Stimulated activated naive B cell treated with anti-CD40 and anti-IgM and Interleukin-4, amounts not matched to agents 10 μg/mL and 1 μg/mL and 100 μg/mL, for 72 hours (primary cell): Measurements from ENCODE around the gene LYPD1.

Experiments
- ATAC-seq, 2 donors: fragments of 150-1000 bp; cut with Tn5 transposase; replicated peaks; 2 replicates each; pipeline ENCODE4 v1.10.0; 2021; ENCODE audit warnings: moderate library complexity in 1 of 2
- DNase-seq: peaks from one replicate; pipeline ENCODE4 v3.0.0; 2021
- H3K27ac Mint-ChIP-seq: one replicate; pipeline ENCODE4 v1.8.0; 2022; ENCODE audit warnings: mild to moderate bottlenecking, mixed read lengths
- H3K27me3 Mint-ChIP-seq, 2 donors: one replicate each; pipeline ENCODE4 v1.8.0; 2022; ENCODE audit warnings: mixed read lengths in 2 of 2
- H3K36me3 Mint-ChIP-seq, 2 donors: one replicate each; pipeline ENCODE4 v1.8.0; 2022; ENCODE audit warnings: mixed read lengths in 2 of 2, mild to moderate bottlenecking in 1 of 2
- H3K4me1 Mint-ChIP-seq, 2 donors: one replicate each; pipeline ENCODE4 v1.8.0; 2022; ENCODE audit warnings: mixed read lengths in 2 of 2, mild to moderate bottlenecking in 1 of 2
- H3K4me3 Mint-ChIP-seq, 2 donors: one replicate each; pipeline ENCODE4 v1.8.0; 2022; ENCODE audit warnings: mild to moderate bottlenecking in 2 of 2, mixed read lengths in 2 of 2, moderate library complexity in 1 of 2
- H3K9me3 Mint-ChIP-seq, 2 donors: one replicate each; pipeline ENCODE4 v1.8.0; 2022; ENCODE audit warnings: mixed read lengths in 2 of 2, mild to moderate bottlenecking in 1 of 2

The LYPD1 gene

DNA sequence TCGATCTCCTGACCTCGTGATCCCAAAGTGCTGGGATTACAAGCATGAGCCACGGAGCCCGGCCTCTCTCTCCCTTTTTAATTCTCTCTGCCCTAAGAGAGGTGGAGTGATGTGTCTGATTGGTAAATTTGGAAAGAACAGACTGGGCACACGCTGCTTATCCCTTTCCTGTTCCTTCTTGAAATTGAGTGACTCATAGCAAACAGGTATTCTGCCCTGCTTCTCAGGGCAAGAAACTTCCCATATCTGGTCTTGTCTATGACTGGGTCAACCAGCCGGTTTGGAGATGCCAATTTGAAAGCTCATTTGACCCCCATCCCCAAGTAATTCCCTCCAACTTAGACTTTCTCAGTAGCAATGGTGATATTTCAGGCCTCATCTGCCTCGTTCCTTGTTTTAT lies 15.0 kb downstream of the LYPD1 start:
- no peak overlapping the region for H3K4me3 Mint-ChIP-seq

DNA sequence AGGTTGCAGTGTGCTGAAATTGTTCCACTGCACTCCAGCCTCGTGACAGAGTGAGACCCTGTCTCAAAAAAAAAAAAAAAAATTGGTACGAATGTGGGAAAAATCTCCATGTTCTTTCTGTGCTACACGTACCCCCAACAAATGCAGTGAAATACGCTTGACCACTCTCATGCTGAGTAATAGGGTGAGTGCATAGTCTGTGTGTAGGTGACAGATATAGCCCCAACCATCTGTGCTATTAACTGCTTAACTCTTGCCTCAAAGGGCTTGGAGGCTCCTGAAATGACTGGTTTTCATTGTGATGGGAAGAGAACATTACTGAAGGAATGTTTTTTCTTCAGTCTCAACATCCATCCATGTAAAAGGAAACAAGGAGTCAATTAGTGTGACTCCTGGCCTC lies 15.7 kb downstream of the LYPD1 start:
- peaks cover 0 to 5% of the 10 kb centered on the region in 2 donors for H3K27me3 Mint-ChIP-seq
- H3K4me1 Mint-ChIP-seq = no peaks in the 10 kb centered on the region
- DNase-seq (no peak), ATAC-seq (no peak)
- H3K36me3 Mint-ChIP-seq = no peaks in the 10 kb centered on the region
- H3K4me3 Mint-ChIP-seq = no peak overlapping the region
- no peak overlapping the region for H3K27ac Mint-ChIP-seq
- H3K9me3 Mint-ChIP-seq = peaks cover 0 to 3% of the 10 kb centered on the region in 2 donors

More for the DNA sequence above, 15.0 kb downstream of the LYPD1 start:
- Mint-ChIP-seq H3K36me3 (no peaks in the 10 kb centered on the region), H3K27me3 (peaks cover 0 to 5% of the 10 kb centered on the region in 2 donors), H3K4me1 (no peaks in the 10 kb centered on the region), H3K27ac (no peak overlapping the region), H3K9me3 (peaks cover 0 to 3% of the 10 kb centered on the region in 2 donors)
- ATAC-seq (no peak), DNase-seq (no peak)

GRCh38 chr2:132652474-132652873 lies 17.5 kb downstream of the LYPD1 start:
- Mint-ChIP-seq H3K4me3 (no peak overlapping the region), H3K9me3 (peaks cover 0 to 3% of the 10 kb centered on the region in 2 donors), H3K36me3 (no peaks in the 10 kb centered on the region), H3K27me3 (peaks cover 0 to 13% of the 10 kb centered on the region in 2 donors), H3K27ac (no peak overlapping the region), H3K4me1 (no peaks in the 10 kb centered on the region)
- no peak for DNase-seq
- ATAC-seq = no peak

DNA sequence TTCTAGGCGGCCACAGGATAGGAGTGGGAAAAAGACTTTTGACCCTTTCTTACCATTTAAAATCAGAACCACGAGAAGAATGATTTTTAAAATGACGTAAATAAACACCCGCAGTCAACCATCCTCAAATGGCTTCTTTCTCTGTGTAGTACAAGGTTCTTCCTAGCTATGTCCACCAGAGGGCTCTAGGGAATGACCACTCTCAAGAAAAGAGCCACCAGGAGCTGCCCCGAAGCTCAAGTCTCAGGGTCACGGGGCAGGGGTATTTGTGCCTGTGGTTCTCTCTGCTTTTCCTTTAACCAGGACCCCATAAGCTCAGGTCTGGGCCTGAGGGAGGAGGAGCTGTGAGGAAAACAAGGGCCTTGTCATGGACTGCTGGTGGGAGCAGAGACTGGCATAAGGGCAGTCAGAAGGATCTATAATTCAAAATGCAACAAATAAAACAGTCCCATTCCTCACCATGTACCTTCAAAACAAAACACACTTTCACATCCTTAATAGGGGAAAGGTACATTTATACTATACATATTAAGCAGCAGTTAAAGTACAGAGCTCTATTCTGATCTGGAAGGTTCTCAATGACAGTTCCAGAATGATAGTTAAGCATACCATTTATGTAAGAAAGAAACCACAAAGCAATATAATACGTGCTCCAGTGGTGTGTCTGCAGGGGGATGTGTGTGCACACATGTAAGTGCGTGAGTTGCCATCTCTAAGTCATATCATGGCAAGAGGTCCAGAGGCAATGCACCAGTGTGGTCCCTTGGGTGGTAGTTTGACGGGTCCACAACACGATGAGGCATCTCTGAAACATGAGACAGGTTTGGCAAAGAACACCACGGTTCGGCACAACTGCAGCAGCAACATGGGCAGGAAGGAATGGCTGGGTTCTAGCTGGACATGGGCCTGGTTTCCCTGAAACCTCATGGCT lies 18.6 kb downstream of the LYPD1 start:
- ATAC-seq (no peak), DNase-seq (no peak)
- no peak overlapping the region for H3K27ac Mint-ChIP-seq
- no peaks in the 10 kb centered on the region for H3K4me1 Mint-ChIP-seq
- peaks cover 0 to 3% of the 10 kb centered on the region in 2 donors for H3K9me3 Mint-ChIP-seq
- H3K4me3 Mint-ChIP-seq = no peak overlapping the region
- H3K36me3 Mint-ChIP-seq = no peaks in the 10 kb centered on the region
- peaks cover 0 to 13% of the 10 kb centered on the region in 2 donors for H3K27me3 Mint-ChIP-seq

DNA sequence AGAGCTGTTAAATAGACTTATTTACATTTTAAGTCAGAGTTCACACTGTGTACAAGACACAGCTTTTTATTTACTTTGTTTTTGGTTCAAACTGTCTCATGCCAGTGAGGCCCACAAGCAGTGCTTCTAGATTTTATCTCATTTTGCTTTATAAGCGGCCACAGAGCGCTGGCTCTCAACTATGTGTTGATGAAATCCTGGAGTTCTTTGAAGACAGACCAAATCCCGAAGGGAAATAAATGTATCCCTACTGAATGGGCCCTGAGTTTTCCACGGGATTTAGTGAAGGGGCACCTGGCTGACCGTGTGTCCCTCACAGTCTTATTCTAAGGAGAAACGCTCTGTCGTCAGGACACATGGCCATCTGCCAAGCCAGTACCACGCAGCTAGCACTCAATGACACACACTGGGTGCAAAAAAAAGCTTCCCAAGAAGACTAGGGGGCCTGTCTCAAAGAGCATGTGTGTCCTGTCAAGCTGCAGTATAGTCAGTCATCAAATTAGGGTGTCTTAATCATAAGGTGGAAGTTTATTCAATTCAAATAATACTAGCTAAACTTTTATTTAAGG lies 23.4 kb downstream of the LYPD1 start:
- no peak overlapping the region for H3K4me3 Mint-ChIP-seq

GRCh38 chr2:132645722-132646539 lies 24.1 kb downstream of the LYPD1 start:
- Mint-ChIP-seq H3K9me3 (no peaks in the 10 kb centered on the region), H3K27me3 (peaks cover 6 to 14% of the 10 kb centered on the region in 2 donors), H3K36me3 (no peaks in the 10 kb centered on the region), H3K4me3 (no peak overlapping the region), H3K27ac (no peak overlapping the region), H3K4me1 (peaks cover 8% of the 10 kb centered on the region in 2 donors)
- peak; percentile 57 to 78 for ATAC-seq
- peak; percentile 13 for DNase-seq

More for the DNA sequence above, 23.4 kb downstream of the LYPD1 start:
- H3K27me3 Mint-ChIP-seq = peaks cover 6 to 14% of the 10 kb centered on the region in 2 donors
- H3K4me1 Mint-ChIP-seq = peaks cover 8% of the 10 kb centered on the region in 2 donors
- H3K9me3 Mint-ChIP-seq = no peaks in the 10 kb centered on the region
- no peak overlapping the region for H3K27ac Mint-ChIP-seq
- H3K36me3 Mint-ChIP-seq = no peaks in the 10 kb centered on the region
- DNase-seq (no peak), ATAC-seq (no peak)

- H3K4me3 Mint-ChIP-seq = peak overlapping the region in 1 of 2 donors; percentile 57
- H3K27me3 Mint-ChIP-seq = peaks cover 6 to 14% of the 10 kb centered on the region in 2 donors
- H3K27ac Mint-ChIP-seq = peak overlapping the region; percentile 44
- no peaks in the 10 kb centered on the region for H3K36me3 Mint-ChIP-seq
- H3K9me3 Mint-ChIP-seq = no peaks in the 10 kb centered on the region
- peaks cover 8% of the 10 kb centered on the region in 2 donors for H3K4me1 Mint-ChIP-seq
- ATAC-seq (peak in 1 of 2 donors; percentile 57), DNase-seq (no peak)
These were observed 24.8 kb downstream of the LYPD1 start for GRCh38 chr2:132645176-132645575.

- Mint-ChIP-seq H3K4me1 (peaks cover 8% of the 10 kb centered on the region in 2 donors), H3K4me3 (no peak overlapping the region)
These were observed 27.6 kb downstream of the LYPD1 start for GRCh38 chr2:132642415-132642814.

DNA sequence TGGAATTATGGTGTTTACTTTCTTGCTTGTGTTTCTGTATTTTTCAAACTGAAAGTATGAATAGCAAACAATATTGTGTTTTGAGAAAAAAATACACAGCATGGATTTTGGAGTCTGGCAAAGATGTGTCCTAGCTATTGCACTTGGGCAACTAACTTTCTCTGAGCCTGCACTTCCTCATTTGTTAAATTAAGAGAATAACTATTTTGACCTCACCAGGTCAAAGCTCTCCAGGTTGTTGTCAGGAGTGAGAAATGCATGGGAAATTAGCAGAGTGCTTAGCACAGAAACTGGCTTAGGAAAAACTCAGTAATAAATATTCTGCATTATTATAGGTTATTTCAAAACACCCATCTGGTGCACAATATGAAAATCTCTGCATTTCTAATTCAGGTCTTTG lies 28.2 kb downstream of the LYPD1 start:
- H3K36me3 Mint-ChIP-seq = no peaks in the 10 kb centered on the region
- DNase-seq = no peak
- no peak overlapping the region for H3K27ac Mint-ChIP-seq
- peaks cover 8% of the 10 kb centered on the region in 2 donors for H3K4me1 Mint-ChIP-seq
- no peaks in the 10 kb centered on the region for H3K9me3 Mint-ChIP-seq
- H3K27me3 Mint-ChIP-seq = peaks cover 6% of the 10 kb centered on the region in 2 donors
- no peak for ATAC-seq
- no peak overlapping the region for H3K4me3 Mint-ChIP-seq

More at GRCh38 chr2:132642415-132642814, 27.6 kb downstream of the LYPD1 start:
- Mint-ChIP-seq H3K27ac (no peak overlapping the region), H3K36me3 (no peaks in the 10 kb centered on the region), H3K27me3 (peaks cover 6% of the 10 kb centered on the region in 2 donors), H3K9me3 (no peaks in the 10 kb centered on the region)
- DNase-seq = no peak
- ATAC-seq = no peak

GRCh38 chr2:132640116-132640515 lies 29.9 kb downstream of the LYPD1 start:
- H3K9me3 Mint-ChIP-seq = peaks cover 0 to 2% of the 10 kb centered on the region in 2 donors

DNA sequence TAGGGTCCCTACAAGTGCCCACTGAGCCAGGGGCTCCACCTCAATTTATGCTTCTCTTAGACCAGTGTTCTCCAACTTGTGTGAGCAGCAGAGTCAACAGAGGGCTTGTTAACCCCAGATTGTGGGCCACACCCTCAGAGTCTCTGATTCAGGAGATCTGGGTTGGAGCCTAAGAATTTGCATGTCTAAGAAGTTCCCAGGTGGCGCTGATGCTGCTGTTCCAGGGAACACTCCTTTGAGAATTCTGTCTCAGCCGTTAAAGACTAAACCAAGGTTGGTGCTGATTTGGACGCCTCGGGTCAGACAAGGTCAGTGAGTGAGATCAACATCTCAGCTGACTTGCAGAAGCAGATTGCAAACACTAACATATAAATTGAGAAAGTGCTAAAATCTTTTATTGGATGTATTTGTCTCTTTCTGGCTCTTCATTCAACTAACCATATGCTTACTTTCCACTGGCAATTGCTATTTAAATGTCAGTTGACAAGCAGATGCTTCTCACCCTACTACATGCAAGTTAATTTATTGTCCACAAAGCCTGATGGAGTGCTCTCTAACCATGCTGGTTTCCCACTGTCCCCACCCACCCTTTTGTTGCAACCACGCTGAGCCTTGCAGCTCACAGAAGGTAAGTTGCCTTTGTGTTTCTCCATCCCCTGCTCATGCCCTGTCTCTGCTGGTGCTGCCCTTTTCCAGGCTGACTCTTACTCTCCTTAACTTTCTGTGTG lies 31.5 kb downstream of the LYPD1 start:
- DNase-seq = no peak
- no peak for ATAC-seq
- H3K9me3 Mint-ChIP-seq = peaks cover 5 to 7% of the 10 kb centered on the region in 2 donors
- no peak overlapping the region for H3K4me3 Mint-ChIP-seq
- H3K4me1 Mint-ChIP-seq = no peaks in the 10 kb centered on the region
- no peak overlapping the region for H3K27ac Mint-ChIP-seq
- no peaks in the 10 kb centered on the region for H3K36me3 Mint-ChIP-seq
- peaks cover 0 to 3% of the 10 kb centered on the region in 2 donors for H3K27me3 Mint-ChIP-seq

More at GRCh38 chr2:132640116-132640515, 29.9 kb downstream of the LYPD1 start:
- H3K4me3 Mint-ChIP-seq = no peak overlapping the region
- H3K27ac Mint-ChIP-seq = no peak overlapping the region
- no peak for ATAC-seq
- peaks cover 0 to 2% of the 10 kb centered on the region in 2 donors for H3K4me1 Mint-ChIP-seq
- no peaks in the 10 kb centered on the region for H3K36me3 Mint-ChIP-seq
- no peak for DNase-seq
- peaks cover 0 to 7% of the 10 kb centered on the region in 2 donors for H3K27me3 Mint-ChIP-seq

DNA sequence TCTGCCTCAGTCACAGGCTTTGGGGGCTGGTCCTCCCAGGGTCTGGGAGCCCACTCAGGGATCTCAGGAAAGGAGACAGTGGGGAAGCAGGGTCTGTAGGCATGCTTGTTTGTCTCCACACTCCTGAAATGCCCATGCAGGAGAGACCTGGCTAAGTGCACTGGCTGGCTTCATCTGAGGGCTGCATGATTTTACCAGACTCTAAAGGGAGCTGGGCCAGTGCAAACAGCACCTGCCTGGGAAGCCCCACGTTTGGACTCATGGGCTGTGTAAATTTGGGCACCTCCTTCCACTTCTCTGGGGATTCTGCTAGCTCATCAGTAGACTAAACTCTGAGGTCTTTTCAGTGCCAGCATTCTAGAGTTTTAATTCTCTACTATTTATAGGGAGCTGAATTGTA lies 33.7 kb downstream of the LYPD1 start:
- no peaks in the 10 kb centered on the region for H3K4me1 Mint-ChIP-seq
- H3K4me3 Mint-ChIP-seq = no peak overlapping the region
- H3K9me3 Mint-ChIP-seq = peaks cover 7 to 8% of the 10 kb centered on the region in 2 donors
- H3K36me3 Mint-ChIP-seq = no peaks in the 10 kb centered on the region
- H3K27me3 Mint-ChIP-seq = peaks cover 0 to 3% of the 10 kb centered on the region in 2 donors
- ATAC-seq (no peak), DNase-seq (no peak)
- no peak overlapping the region for H3K27ac Mint-ChIP-seq

- no peak for DNase-seq
- no peak for ATAC-seq
- Mint-ChIP-seq H3K27me3 (peaks cover 0 to 3% of the 10 kb centered on the region in 2 donors), H3K9me3 (peaks cover 7 to 10% of the 10 kb centered on the region in 2 donors), H3K4me1 (no peaks in the 10 kb centered on the region), H3K4me3 (no peak overlapping the region), H3K36me3 (no peaks in the 10 kb centered on the region), H3K27ac (no peak overlapping the region)
These were observed 36.4 kb downstream of the LYPD1 start for GRCh38 chr2:132633635-132634034.
